Fibroblast of lung (primary cell): ENCODE data around the gene GCG. TPM values are rescaled to one million over a fixed set of nuclear protein-coding genes. Genes with fewer than 3 reads are reported as not detected.

Source experiments
- DNase-seq, 2 donors: peaks; one replicate each; pipeline versions ENCODE4 v3.0.0 to v3.0.0-alpha.2; 2010; ENCODE audit warnings: low read depth in 2 of 2
- H2AFZ ChIP-seq: 2 replicates; pipeline ENCODE4 v1.5.1; 2012; ENCODE audit warnings: low read length, control low read depth, inconsistent platforms
- H3K27ac ChIP-seq: 2 replicates; pipeline ENCODE4 v1.5.1; 2011; ENCODE audit warnings: low read length, control low read depth; ENCODE audit not compliant: insufficient read depth
- H3K27me3 ChIP-seq: 2 replicates; pipeline ENCODE4 v1.5.1; 2011; ENCODE audit warnings: mild to moderate bottlenecking, low read length; ENCODE audit not compliant: control insufficient read depth, insufficient read depth
- H3K36me3 ChIP-seq: 2 replicates; pipeline ENCODE4 v1.5.1; 2011; ENCODE audit warnings: low read length; ENCODE audit not compliant: control insufficient read depth, insufficient read depth
- H3K4me1 ChIP-seq: 2 replicates; pipeline ENCODE4 v1.5.1; 2011; ENCODE audit warnings: low read length; ENCODE audit not compliant: control insufficient read depth, insufficient read depth; ENCODE audit errors: extremely low read depth
- H3K4me2 ChIP-seq: 2 replicates; pipeline ENCODE4 v1.5.1; 2011; ENCODE audit warnings: low read length, control low read depth; ENCODE audit not compliant: insufficient read depth; ENCODE audit errors: extremely low read depth
- H3K4me3 ChIP-seq, 4 experiments: fragments of 200-600 bp in 1 of 4; sonication (generic) in 1 of 4; replicated peaks in 1 of 4; 2 replicates each; pipeline ENCODE4 v1.5.1; 2011 to 2016; ENCODE audit warnings: low read length in 4 of 4, low read depth in 3 of 4, mild to moderate bottlenecking in 3 of 4, control low read depth in 2 of 4, inconsistent platforms in 1 of 4, mixed read lengths in 1 of 4; ENCODE audit not compliant: insufficient read depth in 1 of 4; ENCODE audit errors: control extremely low read depth in 1 of 4
- H3K79me2 ChIP-seq: 2 replicates; pipeline ENCODE4 v1.5.1; 2012; ENCODE audit warnings: mild to moderate bottlenecking, low read length, inconsistent platforms; ENCODE audit not compliant: control insufficient read depth, insufficient read depth
- H3K9ac ChIP-seq: 2 replicates; pipeline ENCODE4 v1.5.1; 2011; ENCODE audit warnings: mild to moderate bottlenecking, low read length, control low read depth; ENCODE audit not compliant: insufficient read depth
- H3K9me3 ChIP-seq: 2 replicates; pipeline ENCODE4 v1.5.1; 2012; ENCODE audit warnings: low read depth, low read length; ENCODE audit not compliant: control insufficient read depth, insufficient read depth
- H4K20me1 ChIP-seq: 2 replicates; pipeline ENCODE4 v1.5.1; 2011; ENCODE audit warnings: low read length; ENCODE audit not compliant: control insufficient read depth, insufficient read depth; ENCODE audit errors: extremely low read depth
- CTCF ChIP-seq, 2 donors: IDR thresholded peaks in 1 of 2; conservative IDR thresholded peaks in 1 of 2; 1 replicate in 1 of 2; 2 replicates in 1 of 2; pipeline ENCODE4 v1.5.1; 2011 to 2012; ENCODE audit warnings: low read length in 2 of 2, control low read depth in 1 of 2, inconsistent platforms in 1 of 2, low read depth in 1 of 2, mild to moderate bottlenecking in 1 of 2
- EZH2 ChIP-seq: IDR thresholded peaks from 2 replicates; pipeline ENCODE4 v1.5.1; 2012; ENCODE audit warnings: low read length, control low read depth, mild to moderate bottlenecking; ENCODE audit errors: missing control alignments
- polyA plus RNA-seq, 2 donors: library from polyadenylated mRNA; depleted of rRNA in 1 of 2; stranded (reverse) in 1 of 2; unstranded in 1 of 2; fragments of >200 nt; gene quantifications; 2 replicates each; pipeline ENCODE4 v1.2.1, GENCODE V29; 2011 to 2012; ENCODE audit warnings: missing spikeins in 1 of 2
- total RNA-seq: library from RNA; depleted of rRNA; stranded (reverse); fragments of >200 nt; gene quantifications from 2 replicates; pipeline ENCODE4 v1.2.1, GENCODE V29; 2014

Gene GCG
- total and polyA plus RNA-seq, 2 donors (not counting 1 experiment from before 2014, with no cell fraction given) = not detected

DNA sequence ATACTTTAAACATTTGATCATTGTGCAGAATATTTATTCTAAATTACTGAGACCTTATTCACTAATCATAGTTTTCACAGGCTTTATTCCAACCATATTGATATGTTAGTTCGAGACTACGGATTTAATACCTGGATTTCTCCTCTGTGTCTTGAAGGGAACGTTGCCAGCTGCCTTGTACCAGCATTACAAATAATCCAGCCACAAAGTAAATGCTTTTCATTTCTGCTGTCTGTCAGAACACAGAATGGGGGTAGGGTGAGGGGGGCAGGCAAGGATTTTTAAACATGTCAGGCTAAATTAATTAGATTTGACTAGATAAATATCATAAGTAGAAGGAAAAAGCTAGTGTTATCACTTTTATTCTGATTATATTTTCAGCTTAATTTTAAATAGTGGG is 3.1 kb downstream of the GCG start:
- no peak overlapping the region for H3K4me3 ChIP-seq
- H3K4me1 ChIP-seq = peaks cover 4% of the 10 kb centered on the region
- no peak for DNase-seq
- no peak for TF ChIP-seq CTCF (conservative IDR thresholded peaks at IDR 0.05 in 1 of 2, IDR thresholded peaks at IDR 0.05 in 1 of 2; ENCODE audit: low read depth in 1 of 2, low read length in 2 of 2)
- TF ChIP-seq EZH2 = no peak
- no peaks in the 10 kb centered on the region for H3K36me3 ChIP-seq
- H3K27me3 ChIP-seq = no peaks in the 10 kb centered on the region
- H3K79me2 ChIP-seq = no peaks in the 10 kb centered on the region
- H3K9ac ChIP-seq = no peak overlapping the region
- no peak overlapping the region for H3K27ac ChIP-seq
- no peak overlapping the region for H3K4me2 ChIP-seq
- no peaks in the 10 kb centered on the region for H3K9me3 ChIP-seq
- H4K20me1 ChIP-seq = no peaks in the 10 kb centered on the region
- H2AFZ ChIP-seq = no peak overlapping the region

- Histone ChIP-seq H3K9ac (no peak overlapping the region), H2AFZ (no peak overlapping the region), H3K36me3 (no peaks in the 10 kb centered on the region), H3K79me2 (no peaks in the 10 kb centered on the region), H3K9me3 (no peaks in the 10 kb centered on the region), H3K27me3 (no peaks in the 10 kb centered on the region), H3K4me3 (no peak overlapping the region), H3K27ac (no peak overlapping the region), H4K20me1 (no peaks in the 10 kb centered on the region), H3K4me2 (no peak overlapping the region), H3K4me1 (peaks cover 4% of the 10 kb centered on the region)
- TF ChIP-seq EZH2 = no peak
- no peak for TF ChIP-seq CTCF (conservative IDR thresholded peaks at IDR 0.05 in 1 of 2, IDR thresholded peaks at IDR 0.05 in 1 of 2; ENCODE audit: low read depth in 1 of 2, low read length in 2 of 2)
- no peak for DNase-seq
Measured at GRCh38 chr2:162143969-162144368, 8.1 kb downstream of the GCG start.

- Histone ChIP-seq H3K9ac (no peak overlapping the region), H3K79me2 (no peaks in the 10 kb centered on the region), H3K9me3 (no peaks in the 10 kb centered on the region), H3K27ac (no peak overlapping the region), H4K20me1 (no peaks in the 10 kb centered on the region), H3K4me1 (no peaks in the 10 kb centered on the region), H3K4me3 (no peak overlapping the region), H2AFZ (no peak overlapping the region), H3K36me3 (no peaks in the 10 kb centered on the region), H3K4me2 (no peak overlapping the region), H3K27me3 (no peaks in the 10 kb centered on the region)
- no peak for DNase-seq
- TF ChIP-seq CTCF (conservative IDR thresholded peaks at IDR 0.05 in 1 of 2, IDR thresholded peaks at IDR 0.05 in 1 of 2; ENCODE audit: low read depth in 1 of 2, low read length in 2 of 2) (no peak), EZH2 (no peak)
Measured at GRCh38 chr2:162138310-162138709, 13.7 kb downstream of the GCG start.
